ENCODE measurements around the gene PALLD. TPM values are rescaled to one million over a fixed set of nuclear protein-coding genes. Genes with fewer than 3 reads are reported as not detected.

PALLD gene
- polyA plus RNA-seq, 3 donors: 6.1 to 11.8 (median 9.9) TPM

DNA sequence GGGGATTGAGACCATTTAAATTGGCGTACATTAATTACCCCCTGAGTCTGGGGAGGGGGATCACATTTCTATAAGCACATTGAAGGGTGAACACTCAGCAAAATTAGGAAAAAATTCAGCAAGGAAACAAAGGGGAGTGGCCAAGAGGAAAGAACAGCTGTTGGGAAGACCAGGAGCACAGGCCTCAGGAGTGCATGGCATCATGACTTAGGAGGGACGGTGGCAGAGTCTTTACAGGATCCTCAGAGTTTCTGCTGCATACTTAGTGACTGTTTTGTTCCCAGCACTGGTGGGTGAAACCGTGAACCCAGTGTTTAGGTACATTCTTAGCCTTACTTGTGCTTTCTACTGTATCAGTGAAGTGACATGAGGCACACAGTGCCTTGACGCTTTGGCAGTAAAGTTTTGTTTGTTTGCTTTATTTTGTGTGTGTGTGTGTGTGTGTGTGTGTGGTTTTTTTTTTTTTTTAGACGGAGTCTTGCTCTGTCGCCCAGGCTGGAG, 391.9 kb downstream of the PALLD start:
- peaks cover 0 to 9% of the 10 kb centered on the region in 2 donors for H3K36me3 ChIP-seq (replicated peaks in 1 of 2; ENCODE audit: control insufficient read depth in 1 of 2, insufficient read depth in 2 of 2, low read length in 2 of 2)

DNA sequence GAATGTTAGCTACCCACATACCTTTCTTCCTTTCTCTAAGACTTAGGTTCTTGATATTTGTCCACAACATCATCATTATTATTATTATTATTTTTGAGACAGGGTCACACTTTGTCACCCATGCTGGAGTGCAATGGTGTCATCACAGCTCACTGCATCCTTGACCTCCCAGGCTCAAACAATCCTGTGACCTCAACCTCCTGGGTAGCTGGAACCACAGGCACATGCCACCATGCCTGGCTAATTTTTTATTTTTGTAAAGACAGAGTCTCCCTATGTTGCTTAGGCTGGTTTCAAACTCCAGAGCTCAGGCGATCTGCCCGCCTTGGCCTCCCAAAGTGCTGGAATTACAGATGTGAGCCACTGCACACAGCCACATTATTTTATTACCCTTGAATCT, 394.2 kb downstream of the PALLD start:
- WGBS (ENCODE audit: insufficient coverage): 100% methylated on average over 2 of the region's 2 CpGs
- Histone ChIP-seq H3K9me3 (replicated peaks in 1 of 2; ENCODE audit: control insufficient read depth in 1 of 2, insufficient read depth in 1 of 2, low read length in 2 of 2) (no peaks in the 10 kb centered on the region), H3K4me3 (replicated peaks in 1 of 3; ENCODE audit: low read depth in 2 of 3, low read length in 3 of 3) (no peak overlapping the region), H3K79me2 (ENCODE audit: insufficient read depth, low read length) (no peaks in the 10 kb centered on the region), H3K4me1 (ENCODE audit: control insufficient read depth in 1 of 2, insufficient read depth in 2 of 2, low read length in 2 of 2) (no peaks in the 10 kb centered on the region), H3K9ac (ENCODE audit: insufficient read depth, low read length, poor library complexity, severe bottlenecking) (no peak overlapping the region), H3K27me3 (ENCODE audit: control insufficient read depth in 2 of 2, insufficient read depth in 2 of 2, low read length in 2 of 2) (no peaks in the 10 kb centered on the region), H4K20me1 (ENCODE audit: insufficient read depth, low read length) (no peaks in the 10 kb centered on the region), H3K4me2 (replicated peaks; ENCODE audit: extremely low read depth, low read length, poor library complexity, severe bottlenecking) (no peak overlapping the region), H3K27ac (ENCODE audit: low read depth in 1 of 2, low read length in 2 of 2) (no peak overlapping the region), H2AFZ (ENCODE audit: insufficient read depth, low read depth, low read length, poor library complexity, severe bottlenecking) (no peak overlapping the region), H3K36me3 (replicated peaks in 1 of 2; ENCODE audit: control insufficient read depth in 1 of 2, insufficient read depth in 2 of 2, low read length in 2 of 2) (peaks cover 0 to 9% of the 10 kb centered on the region in 2 donors)
- no peak for DNase-seq
- no peak overlapping the region for H3K27ac Mint-ChIP-seq
- peaks cover 8% of the 10 kb centered on the region for H3K4me1 Mint-ChIP-seq
- no peak overlapping the region for H3K4me3 Mint-ChIP-seq
- TF ChIP-seq CTCF (IDR thresholded peaks at IDR 0.05): no peak
- intact Hi-C loops (cut with micrococcal nuclease): no loop called here
- H3K36me3 Mint-ChIP-seq: peaks cover 16 to 20% of the 10 kb centered on the region in 2 donors
- no peaks in the 10 kb centered on the region for H3K27me3 Mint-ChIP-seq (ENCODE audit: low read depth in 3 of 3)
- peaks cover 0 to 2% (median 0%) of the 10 kb centered on the region in 7 donors for H3K9me3 Mint-ChIP-seq

More for the DNA sequence above, 391.9 kb downstream of the PALLD start:
- Mint-ChIP-seq H3K36me3 (peaks cover 10 to 14% of the 10 kb centered on the region in 2 donors), H3K4me3 (no peak overlapping the region), H3K27ac (no peak overlapping the region), H3K4me1 (peaks cover 8% of the 10 kb centered on the region), H3K9me3 (no peaks in the 10 kb centered on the region), H3K27me3 (ENCODE audit: low read depth in 3 of 3) (peaks cover 0 to 1% (median 0%) of the 10 kb centered on the region in 3 donors)
- Histone ChIP-seq H3K9ac (ENCODE audit: insufficient read depth, low read length, poor library complexity, severe bottlenecking) (no peak overlapping the region), H3K27me3 (ENCODE audit: control insufficient read depth in 2 of 2, insufficient read depth in 2 of 2, low read length in 2 of 2) (no peaks in the 10 kb centered on the region), H3K4me2 (replicated peaks; ENCODE audit: extremely low read depth, low read length, poor library complexity, severe bottlenecking) (no peak overlapping the region), H3K79me2 (ENCODE audit: insufficient read depth, low read length) (no peaks in the 10 kb centered on the region), H3K9me3 (replicated peaks in 1 of 2; ENCODE audit: control insufficient read depth in 1 of 2, insufficient read depth in 1 of 2, low read length in 2 of 2) (no peaks in the 10 kb centered on the region), H3K4me3 (replicated peaks in 1 of 3; ENCODE audit: low read depth in 2 of 3, low read length in 3 of 3) (no peak overlapping the region), H4K20me1 (ENCODE audit: insufficient read depth, low read length) (no peaks in the 10 kb centered on the region), H3K4me1 (ENCODE audit: control insufficient read depth in 1 of 2, insufficient read depth in 2 of 2, low read length in 2 of 2) (no peaks in the 10 kb centered on the region), H3K27ac (ENCODE audit: low read depth in 1 of 2, low read length in 2 of 2) (no peak overlapping the region), H2AFZ (ENCODE audit: insufficient read depth, low read depth, low read length, poor library complexity, severe bottlenecking) (no peak overlapping the region)
- DNase-seq: no peak
- intact Hi-C loops (cut with micrococcal nuclease): loop anchor here in 1 of 2 donors (10.0 kb wide), 1 partner anchor 174 kb away; no protein-coding TSS in a partner anchor
- WGBS (ENCODE audit: insufficient coverage): 94% methylated on average over 3 of the region's 6 CpGs
- no peak for TF ChIP-seq CTCF (IDR thresholded peaks at IDR 0.05)

All from CD14-positive monocyte (primary cell).